HFF-Myc (cell line): ENCODE measurements around the gene LMNB1.
"Not testable (repeated sequence)": the region's sequence is repeated elsewhere in the genome, so short reads cannot be mapped to it uniquely, and the experiment has no call there.

Experiments used
- DNase-seq: peaks from one replicate; pipeline ENCODE4 v3.0.0-alpha.2; 2011; ENCODE audit warnings: low read depth; ENCODE audit errors: extremely low read depth
- H3K4me3 ChIP-seq: replicated peaks from 2 replicates; pipeline ENCODE4 v1.5.1; 2011; ENCODE audit warnings: low read depth, mild to moderate bottlenecking, control low read depth, low read length
- CTCF ChIP-seq: IDR thresholded peaks from 2 replicates; pipeline ENCODE4 v1.5.1; 2012; ENCODE audit warnings: mild to moderate bottlenecking, low read depth, low read length, control low read depth; ENCODE audit errors: missing control alignments

The LMNB1 gene

DNA sequence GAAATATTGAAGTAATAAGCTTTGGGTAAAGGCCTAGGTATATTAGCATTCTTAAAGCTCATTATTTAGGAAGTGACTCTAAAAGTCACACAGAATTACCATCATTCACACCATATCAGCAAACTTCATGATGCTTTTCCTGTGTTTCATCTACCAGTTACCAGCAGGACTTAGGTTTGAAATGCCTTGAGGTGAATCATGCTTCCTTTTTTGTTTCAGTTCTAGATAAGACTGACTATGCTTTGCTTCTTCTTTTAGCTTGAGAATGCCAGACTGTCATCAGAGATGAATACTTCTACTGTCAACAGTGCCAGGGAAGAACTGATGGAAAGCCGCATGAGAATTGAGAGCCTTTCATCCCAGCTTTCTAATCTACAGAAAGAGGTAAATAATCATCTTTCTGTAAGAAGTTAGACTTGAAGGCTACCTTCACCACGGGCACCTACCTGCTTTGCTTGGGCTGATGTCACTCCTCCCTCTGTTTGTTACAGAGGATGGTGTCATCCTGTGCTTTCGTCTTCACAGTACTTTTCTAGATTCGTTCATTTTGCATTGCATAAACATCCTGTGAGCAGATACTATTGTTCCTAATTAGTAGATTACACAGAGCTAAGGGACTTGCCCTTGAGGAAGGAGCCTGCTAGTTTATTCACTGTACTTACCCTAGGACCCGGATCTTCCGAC is 34.7 kb downstream of the LMNB1 start:
- no peak for TF ChIP-seq CTCF
- H3K4me3 ChIP-seq: no peak overlapping the region
- no peak for DNase-seq

GRCh38 chr5:126812199-126812570 is 35.2 kb downstream of the LMNB1 start:
- TF ChIP-seq CTCF: no peak

DNA sequence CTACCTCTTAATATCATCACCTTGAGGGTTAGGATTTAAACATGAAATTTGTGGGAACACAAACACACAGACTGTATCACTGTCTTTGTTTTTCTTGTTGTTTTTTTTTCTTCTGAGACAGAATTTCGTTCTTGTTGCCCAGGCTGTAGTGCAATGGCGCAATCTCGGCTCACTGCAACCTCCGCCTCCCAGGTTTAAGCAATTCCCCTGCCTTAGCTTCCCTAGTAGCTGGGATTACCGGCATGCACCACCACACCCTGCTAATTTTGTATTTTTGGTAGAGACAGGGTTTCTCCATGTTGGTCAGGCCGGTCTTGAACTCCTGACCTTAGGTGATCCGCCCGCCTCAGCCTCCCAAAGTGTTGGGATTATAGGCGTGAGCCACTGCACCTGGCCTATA is 36.9 kb downstream of the LMNB1 start:
- not testable (repeated sequence) for DNase-seq

More at GRCh38 chr5:126812199-126812570, 35.2 kb downstream of the LMNB1 start:
- DNase-seq: no peak
- no peak overlapping the region for H3K4me3 ChIP-seq

GRCh38 chr5:126814721-126815404 is 37.9 kb downstream of the LMNB1 start:
- H3K4me3 ChIP-seq: no peak overlapping the region
- no peak for DNase-seq
- TF ChIP-seq CTCF: no peak

More for the DNA sequence above, 36.9 kb downstream of the LMNB1 start:
- H3K4me3 ChIP-seq: not testable (repeated sequence)

DNA sequence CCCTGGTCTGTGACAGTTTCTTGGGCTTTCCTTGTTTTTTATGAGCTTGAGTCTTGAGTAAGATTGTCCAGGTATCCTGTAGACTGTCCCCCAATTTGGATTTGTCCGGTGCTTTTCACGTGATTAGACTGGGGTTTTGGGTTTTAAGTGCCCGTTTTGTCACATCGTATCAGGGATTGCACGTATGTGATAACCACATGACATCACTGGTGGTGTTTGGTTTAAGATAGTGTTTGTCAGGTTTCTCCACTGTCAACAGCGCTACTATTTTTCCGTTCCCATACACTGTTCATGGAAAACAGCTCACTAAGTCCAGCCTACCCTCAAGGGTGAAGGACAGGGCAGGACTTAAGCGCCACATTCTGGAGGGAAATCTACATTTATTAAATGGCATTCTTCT is 39.7 kb downstream of the LMNB1 start:
- no peak for TF ChIP-seq CTCF
- H3K4me3 ChIP-seq: no peak overlapping the region
- DNase-seq: no peak

DNA sequence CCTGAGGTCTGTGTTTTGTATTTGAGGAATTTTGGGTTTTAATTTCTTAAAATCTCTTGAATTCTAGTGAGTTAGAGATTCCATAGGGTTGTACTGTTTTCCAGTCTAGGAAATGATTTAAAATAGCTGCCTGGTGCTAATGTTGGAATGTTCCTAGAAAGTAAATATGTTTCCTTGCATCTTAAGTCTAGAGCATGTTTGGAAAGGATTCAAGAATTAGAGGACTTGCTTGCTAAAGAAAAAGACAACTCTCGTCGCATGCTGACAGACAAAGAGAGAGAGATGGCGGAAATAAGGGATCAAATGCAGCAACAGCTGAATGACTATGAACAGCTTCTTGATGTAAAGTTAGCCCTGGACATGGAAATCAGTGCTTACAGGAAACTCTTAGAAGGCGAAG is 41.8 kb downstream of the LMNB1 start:
- no peak for DNase-seq
- no peak for TF ChIP-seq CTCF
- no peak overlapping the region for H3K4me3 ChIP-seq

DNA sequence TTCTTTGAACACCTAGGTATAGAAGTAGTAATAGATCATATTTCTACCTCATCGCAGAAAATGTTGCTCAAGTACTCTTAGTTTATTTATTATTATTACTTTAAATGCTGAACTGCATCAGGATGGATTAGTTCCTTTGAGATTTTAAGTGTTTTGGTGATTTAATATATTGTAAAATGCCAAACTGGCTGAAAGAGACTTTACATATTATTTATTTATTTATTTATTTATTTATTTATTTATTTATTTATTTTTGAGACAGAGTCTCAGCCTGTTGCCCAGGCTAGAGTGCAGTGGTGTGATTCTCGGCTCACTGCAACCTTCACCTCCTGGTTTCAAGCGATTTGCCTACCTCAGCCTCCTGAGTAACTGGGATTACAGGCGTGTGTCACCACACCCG is 42.3 kb downstream of the LMNB1 start:
- no peak for DNase-seq
- TF ChIP-seq CTCF: no peak
- no peak overlapping the region for H3K4me3 ChIP-seq
